ENCODE data around the gene TIMM8A.

The TIMM8A gene

DNA sequence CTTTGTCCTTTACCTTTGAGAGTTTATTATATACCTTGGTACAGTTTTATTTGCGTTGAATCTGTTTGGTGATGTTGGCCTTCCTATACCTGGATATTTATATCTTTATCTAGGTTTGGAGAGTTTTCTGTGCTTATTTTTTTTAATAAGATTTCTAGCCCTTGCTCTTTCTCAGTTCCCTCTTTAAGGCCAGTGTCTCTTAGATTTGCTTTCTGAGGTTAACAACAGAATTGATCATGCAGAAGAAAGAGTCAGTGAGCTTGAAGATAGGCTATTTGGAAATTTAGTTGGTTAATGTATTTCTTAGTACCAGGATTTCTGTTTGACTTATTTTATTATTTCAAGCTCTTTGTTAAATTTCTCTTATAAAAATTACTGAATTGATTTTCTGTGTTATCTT, 44.8 kb downstream of the TIMM8A start:
- no peak for DNase-seq (ENCODE audit: low read depth)
- H3K4me3 ChIP-seq (ENCODE audit: low read depth, low read length), result no peak overlapping the region
- TF ChIP-seq, protein P1, sequence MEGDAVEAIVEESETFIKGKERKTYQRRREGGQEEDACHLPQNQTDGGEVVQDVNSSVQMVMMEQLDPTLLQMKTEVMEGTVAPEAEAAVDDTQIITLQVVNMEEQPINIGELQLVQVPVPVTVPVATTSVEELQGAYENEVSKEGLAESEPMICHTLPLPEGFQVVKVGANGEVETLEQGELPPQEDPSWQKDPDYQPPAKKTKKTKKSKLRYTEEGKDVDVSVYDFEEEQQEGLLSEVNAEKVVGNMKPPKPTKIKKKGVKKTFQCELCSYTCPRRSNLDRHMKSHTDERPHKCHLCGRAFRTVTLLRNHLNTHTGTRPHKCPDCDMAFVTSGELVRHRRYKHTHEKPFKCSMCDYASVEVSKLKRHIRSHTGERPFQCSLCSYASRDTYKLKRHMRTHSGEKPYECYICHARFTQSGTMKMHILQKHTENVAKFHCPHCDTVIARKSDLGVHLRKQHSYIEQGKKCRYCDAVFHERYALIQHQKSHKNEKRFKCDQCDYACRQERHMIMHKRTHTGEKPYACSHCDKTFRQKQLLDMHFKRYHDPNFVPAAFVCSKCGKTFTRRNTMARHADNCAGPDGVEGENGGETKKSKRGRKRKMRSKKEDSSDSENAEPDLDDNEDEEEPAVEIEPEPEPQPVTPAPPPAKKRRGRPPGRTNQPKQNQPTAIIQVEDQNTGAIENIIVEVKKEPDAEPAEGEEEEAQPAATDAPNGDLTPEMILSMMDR (conservative IDR thresholded peaks at IDR 0.05; ENCODE audit: low read depth, low read length), result no peak

All from choroid plexus epithelial cell (primary cell).